HG03280 (cell line): ENCODE measurements around the gene BTBD17.
"Not testable (repeated sequence)": the region's sequence is repeated elsewhere in the genome, so short reads cannot be mapped to it uniquely, and the experiment has no call there.

ENCODE experiments used
- ATAC-seq: cut with Tn5 transposase; IDR thresholded peaks from one replicate; pipeline ENCODE4 v1.9.1; 2021; ENCODE audit warnings: mild to moderate bottlenecking, moderate library complexity; ENCODE audit not compliant: unreplicated experiment

The BTBD17 gene, protein sequence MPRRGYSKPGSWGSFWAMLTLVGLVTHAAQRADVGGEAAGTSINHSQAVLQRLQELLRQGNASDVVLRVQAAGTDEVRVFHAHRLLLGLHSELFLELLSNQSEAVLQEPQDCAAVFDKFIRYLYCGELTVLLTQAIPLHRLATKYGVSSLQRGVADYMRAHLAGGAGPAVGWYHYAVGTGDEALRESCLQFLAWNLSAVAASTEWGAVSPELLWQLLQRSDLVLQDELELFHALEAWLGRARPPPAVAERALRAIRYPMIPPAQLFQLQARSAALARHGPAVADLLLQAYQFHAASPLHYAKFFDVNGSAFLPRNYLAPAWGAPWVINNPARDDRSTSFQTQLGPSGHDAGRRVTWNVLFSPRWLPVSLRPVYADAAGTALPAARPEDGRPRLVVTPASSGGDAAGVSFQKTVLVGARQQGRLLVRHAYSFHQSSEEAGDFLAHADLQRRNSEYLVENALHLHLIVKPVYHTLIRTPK

DNA sequence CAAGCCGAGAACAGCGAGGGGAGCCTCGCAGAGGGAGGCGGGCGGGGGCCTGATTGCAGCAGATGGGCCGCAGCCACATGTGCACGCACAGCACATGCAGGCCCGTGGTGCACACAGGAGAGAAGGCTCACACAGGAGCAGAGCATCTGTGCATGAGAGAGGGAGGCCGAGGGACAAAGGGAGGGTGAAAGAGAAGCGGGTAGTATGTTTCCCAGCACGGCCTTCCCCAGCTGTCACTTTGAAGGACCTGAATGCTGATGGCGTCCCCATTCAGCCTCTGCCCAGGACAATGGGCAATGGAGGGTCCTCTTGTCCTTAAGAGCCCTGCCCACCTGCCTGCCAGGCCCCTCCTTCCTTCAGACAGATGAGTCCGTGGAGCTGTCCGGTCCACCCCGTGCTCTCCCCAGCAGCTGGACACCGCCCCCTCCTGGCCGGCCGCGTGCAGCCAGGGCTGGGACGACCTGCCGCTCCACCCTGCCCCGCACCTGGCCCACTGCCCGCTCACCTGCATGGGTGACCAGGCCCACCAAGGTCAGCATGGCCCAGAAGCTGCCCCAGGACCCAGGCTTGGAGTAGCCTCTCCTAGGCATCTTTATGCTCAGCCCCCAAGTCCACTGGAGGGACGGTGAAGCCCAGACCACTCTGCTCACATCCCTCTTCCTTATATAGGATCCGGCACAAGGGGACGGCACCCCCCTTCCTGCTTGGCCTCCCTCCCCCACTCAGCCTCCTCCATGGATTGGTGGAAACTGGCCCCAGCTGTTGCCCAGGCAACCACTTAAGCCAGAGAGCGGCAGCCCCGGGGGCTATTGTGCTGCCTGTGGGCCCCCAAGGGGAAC, at the start of gene BTBD17:
Gene BTBD17, minus strand, starts transcription at position 639 of the 839 bp plus-strand sequence. Its CDS starts 49 bp downstream, at position 590.
- ATAC-seq = no peak

DNA sequence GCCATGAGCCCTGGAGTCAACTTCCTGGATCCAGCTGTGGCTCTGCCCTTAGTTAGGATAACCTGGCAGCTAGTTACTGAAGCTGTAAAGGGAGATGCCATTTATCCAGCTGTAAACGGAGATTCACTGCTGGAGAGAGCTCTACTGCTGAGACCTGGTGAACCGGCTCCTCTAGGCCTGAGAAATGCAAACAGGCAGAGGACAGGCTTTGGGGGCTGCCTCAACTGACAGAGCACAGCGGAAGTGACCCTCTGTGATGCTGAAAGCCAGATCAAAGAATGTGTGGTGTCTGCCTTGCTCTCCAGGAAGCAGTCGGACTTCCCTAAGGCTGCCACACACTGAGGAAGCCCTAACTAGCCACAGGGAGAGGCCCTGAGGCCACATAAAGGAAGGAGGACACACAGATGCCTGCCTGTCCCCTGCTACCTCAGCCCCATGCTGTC, 48.4 kb upstream of the BTBD17 start:
- ATAC-seq = no peak

DNA sequence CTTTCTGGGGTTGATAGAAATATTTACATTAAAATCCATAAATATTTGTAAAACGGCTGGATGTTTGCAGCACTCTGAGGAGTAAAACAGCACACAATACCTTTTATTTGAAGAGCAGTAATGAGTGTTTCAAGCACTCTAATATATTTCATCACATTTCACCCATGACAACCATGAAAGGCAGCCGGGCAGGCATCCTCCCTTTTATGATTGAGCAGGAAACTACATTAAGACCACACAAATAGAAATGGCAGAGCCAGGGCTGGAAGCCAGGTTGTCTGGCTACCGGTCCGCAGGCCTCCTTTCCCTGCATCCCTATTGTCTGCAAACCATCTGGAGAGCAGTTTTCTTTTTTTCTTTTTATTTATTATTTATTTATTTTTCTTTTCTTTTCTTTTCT, 47.1 kb upstream of the BTBD17 start:
- ATAC-seq = no peak

DNA sequence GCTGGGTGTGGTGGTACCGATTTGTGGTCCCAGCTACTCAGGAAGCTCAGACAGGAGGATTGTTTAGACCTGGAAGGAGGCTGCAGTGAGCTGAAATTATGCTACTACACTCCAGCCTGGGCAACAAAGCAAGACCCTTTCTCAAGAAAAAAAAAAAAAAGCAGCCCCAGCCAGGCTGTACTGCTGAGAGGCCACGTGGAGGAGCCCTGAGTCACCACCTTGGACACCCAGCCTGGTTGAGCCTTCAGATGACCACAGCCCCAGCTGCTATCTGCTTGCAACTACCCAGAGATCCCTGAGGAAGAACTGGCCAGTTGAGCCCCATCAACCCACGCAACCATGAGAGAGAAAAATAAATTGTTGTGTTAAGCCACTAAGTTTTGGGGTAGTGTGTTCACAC, 46.6 kb upstream of the BTBD17 start:
- ATAC-seq = no peak

DNA sequence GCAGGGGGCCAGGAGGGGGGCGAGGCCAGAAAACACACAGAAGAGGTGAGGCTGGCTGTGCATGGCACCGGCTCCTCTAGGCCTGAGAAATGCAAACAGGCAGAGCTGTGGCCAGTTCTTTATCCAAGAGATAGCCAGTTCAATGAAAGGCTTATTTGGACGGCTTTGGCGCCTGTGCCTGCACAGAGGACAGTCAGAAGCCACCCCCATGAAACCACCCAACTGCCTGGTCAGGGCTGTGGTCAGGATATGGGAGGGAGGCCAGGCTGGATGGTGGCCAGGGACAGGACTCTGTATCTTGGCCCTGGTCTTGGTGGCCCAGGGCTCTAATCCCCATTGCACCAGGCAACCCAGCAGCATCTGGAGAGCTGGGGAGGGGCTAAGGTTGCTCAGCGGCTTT, 45.7 kb upstream of the BTBD17 start:
- no peak for ATAC-seq

DNA sequence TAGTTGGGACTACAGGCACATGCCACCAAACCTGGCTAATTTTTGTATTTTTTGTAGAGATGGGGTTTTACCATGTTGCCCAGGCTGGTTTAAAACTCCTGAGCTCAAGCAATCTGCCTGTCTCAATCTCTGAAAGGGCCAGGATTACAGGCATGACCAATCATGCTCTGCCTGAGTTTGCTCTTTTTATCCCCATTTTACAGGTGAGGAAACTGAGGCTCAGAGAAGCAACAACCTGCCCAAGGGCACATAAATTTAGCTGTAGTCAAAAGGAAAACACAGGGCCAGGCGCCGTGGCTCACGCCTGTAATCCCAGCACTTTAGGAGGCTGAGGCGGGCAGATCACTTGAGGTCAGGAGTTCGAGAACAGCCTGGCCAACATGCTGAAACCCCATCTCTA, 43.6 kb upstream of the BTBD17 start:
- not testable (repeated sequence) for ATAC-seq

DNA sequence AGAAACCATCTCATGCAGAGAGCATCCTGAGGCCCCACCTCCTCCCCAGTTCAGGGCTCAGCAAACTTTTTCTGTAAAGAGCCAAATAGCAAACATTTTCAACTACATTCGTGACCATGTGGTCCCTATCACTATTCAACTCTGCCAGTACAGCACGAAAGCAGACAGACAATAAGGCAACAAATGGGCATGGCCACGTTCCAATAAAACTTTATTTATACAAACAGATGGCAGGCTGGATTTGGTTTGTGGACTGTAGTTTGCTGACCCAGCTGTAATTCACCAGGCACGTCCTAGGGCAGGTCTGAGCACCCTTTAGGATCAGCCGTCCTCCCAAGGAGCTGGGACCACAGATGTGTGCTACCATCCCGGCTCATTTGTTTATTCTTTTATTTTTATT, 43.1 kb upstream of the BTBD17 start:
- no peak for ATAC-seq

DNA sequence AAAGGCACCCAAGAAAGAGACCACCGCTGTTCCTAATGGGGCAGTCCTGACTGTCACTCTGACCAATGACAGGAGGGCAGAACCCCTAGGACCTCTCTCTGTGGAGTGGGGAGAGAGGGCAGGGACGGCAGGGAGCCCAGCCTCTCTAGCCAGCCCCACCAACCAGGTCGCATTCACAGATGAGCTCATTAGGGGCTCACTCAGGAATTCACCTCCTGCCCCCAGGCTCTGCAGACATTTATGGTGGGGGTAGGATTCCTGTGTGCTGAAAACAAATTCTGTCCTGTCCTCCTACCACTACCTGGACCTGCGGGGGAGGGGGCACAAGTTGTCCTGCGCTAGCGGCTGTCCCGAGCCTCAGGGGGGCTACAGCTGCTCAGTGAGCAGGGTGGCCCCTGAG, 42.5 kb upstream of the BTBD17 start:
- ATAC-seq = no peak

DNA sequence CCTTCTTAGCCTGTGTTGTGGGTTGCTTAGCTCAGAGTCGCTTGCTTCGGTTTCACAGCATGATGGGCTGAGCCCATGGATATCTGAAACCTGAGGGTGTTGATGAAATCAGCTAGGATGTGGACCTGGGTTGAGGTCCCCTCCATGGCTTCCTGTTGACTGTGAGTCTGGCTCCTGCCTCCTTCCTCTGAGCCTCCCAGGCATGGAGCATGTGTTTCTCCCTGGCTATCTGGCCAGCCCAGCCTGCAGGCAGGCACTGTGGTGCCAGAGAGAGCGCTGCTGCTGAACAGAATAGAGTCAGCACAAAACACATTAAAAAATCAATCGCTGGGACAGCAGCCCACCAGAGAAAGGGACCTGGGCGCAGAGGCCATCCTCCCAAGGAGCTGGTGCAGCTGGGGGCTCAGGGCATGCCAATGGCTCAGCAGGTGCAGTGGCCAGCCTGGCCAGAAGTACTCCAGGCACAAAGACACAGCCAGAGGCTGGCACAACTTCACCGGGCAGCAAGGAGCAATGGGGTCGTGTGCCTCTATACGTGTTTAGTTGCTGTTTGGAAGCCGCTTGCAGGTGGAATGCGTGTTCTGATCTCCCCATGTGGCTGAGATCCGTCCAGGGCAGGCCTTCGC, 42.0 kb upstream of the BTBD17 start:
- no peak for ATAC-seq

DNA sequence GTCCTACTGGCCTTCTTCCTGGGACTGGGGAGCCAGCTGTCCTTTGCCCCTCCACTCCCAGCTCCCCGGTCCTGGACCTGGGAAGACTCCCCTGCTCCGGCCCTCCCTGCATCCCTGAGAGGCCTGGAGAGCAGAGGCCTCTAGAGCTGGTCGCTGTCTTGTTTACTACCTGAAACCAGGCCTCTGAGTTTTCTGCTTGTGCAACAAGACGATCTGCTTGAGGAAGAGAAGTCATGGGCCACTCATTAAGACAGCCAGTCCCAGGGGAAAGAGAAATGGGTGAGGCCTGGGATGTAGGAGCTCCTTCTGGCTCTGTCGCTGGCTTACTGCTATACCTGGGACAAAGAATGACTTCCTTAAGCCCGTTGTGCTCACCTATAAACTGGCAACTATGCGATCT, 40.4 kb upstream of the BTBD17 start:
- no peak for ATAC-seq

DNA sequence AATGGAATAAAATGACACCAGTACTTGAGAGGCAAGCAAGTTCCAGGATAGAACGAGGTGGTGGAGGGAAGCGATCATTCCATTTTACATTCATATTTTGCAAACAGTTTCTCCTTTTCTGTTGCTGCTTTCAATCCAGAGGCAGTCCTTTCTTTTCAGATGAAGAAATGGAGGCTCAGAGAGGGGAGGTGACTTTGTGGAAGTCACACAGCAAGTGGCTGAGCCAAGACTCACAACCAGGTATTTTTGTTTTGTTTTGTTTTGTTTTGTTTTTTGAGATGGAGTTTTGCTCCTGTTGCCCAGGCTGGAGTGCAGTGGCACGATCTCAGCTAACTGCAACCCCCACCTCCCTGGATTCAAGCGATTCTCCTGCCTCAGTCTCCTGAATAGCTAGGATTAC, 34.9 kb upstream of the BTBD17 start:
- no peak for ATAC-seq

DNA sequence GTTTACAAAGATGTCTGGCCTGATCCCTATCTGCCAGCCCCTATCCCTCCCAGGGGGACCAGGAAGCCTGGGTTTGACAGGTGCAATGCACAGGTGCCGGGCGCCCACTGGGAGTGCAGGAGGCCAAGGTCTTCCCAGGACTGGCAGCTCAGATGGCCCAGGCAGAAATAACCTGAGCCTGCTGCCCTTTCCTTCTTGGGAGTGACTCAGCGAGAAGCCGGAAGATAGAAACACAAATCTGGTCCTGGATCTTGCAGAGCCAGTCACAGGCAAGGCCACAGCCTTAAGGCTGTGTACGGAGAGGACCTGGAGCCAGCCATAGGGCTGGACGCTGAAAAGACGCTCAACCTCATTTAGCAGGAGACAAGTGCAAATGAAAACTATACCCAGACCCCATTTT, 33.3 kb upstream of the BTBD17 start:
- no peak for ATAC-seq

DNA sequence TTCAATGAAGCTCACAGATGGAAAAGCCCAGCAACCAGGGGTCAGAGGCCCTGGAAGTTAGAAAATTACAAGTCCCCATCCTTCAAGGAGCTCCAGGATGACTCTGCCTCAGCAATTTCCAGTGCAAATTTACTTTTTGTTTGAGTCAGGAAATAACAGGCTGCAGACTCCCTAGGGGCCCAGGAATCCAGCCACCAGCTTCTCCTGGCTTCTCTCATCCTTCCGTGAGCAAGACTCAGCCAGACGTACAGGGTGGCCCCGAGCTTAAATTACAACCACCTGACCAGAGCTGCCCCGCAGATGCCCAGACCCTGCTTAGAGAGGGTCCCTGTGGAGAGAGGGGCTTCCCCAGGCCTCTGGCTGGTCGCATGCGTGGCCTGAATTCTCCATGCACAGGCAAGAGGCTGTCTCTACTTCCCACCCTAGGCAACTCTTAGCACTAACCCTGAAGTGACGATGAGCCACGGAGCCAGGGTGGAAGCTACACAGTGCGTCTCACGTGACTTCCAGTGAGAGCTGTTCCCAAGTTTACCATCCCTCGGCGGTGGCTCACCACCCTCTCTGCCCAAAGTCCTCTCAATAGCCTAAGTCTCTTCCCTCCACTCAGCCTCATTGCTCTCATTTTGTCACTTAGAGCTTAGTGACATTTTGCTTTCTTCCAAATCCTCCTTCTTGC, 32.7 kb upstream of the BTBD17 start:
- ATAC-seq = no peak

DNA sequence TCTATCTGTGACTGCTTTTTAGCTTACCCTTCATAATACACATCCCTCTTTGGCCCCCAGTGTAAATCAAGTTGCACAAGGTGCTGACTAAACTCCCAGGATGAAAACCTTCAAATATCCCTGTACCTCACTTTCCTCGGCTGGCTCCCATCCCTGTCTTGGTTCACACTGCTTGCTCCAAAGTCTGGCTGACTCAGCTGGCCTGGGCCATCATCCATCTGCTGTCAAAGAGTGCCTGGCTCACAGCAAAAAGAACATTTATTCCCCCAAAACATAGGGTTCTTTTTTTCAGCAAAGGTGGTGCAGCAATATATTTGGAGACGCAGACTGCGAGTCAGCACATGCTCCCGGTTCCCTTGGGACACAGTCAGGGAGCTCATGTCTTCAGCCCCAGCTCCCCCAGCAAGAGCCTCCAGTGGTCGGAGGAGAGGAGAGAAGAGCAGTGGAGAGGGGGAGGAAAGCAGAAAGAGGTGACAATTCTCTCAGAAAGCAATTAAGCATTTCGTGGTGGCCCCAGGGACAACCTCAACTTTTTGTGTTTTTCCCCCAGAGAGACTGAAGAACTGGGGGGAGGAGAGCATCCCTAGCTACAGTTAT, 31.8 kb upstream of the BTBD17 start:
- ATAC-seq = no peak

DNA sequence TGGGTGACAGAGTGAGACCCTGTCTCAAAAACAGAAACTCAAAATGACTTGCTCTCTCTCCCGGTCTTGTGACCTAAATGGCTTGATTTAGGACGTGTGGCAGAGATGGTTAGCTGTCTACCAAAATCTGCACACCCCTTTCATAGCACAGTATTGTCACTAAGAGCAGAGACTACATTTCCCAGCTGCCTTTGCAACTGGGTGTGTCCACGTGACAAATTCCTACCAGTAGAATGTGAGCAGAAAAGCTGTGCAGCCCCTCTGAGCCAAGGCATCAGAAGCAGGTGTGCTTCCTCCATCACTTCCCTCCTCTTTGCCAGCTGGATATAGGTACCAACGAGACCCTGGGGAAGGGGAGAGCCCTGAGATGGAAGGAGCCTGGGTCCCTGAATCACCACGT, 31.2 kb upstream of the BTBD17 start:
- ATAC-seq = no peak

DNA sequence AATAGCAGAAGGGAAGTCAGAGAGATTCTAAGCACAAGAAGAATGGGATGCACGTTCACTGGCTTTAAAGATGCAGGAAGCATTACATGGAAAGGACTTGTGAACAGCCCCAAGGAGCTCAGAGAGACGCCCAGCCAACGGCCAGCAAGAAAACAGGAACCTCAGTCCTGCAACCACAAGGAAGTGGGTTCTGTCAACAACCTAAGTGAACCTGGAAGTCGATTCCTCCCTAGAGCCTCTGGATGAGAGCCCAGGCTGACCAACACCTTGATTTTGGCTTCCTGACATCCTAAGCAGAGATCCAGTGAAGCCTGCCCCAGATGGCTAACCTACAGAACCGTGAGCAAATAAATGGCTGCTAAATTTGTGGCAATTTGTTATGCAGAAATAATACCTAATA, 30.1 kb upstream of the BTBD17 start:
- no peak for ATAC-seq

DNA sequence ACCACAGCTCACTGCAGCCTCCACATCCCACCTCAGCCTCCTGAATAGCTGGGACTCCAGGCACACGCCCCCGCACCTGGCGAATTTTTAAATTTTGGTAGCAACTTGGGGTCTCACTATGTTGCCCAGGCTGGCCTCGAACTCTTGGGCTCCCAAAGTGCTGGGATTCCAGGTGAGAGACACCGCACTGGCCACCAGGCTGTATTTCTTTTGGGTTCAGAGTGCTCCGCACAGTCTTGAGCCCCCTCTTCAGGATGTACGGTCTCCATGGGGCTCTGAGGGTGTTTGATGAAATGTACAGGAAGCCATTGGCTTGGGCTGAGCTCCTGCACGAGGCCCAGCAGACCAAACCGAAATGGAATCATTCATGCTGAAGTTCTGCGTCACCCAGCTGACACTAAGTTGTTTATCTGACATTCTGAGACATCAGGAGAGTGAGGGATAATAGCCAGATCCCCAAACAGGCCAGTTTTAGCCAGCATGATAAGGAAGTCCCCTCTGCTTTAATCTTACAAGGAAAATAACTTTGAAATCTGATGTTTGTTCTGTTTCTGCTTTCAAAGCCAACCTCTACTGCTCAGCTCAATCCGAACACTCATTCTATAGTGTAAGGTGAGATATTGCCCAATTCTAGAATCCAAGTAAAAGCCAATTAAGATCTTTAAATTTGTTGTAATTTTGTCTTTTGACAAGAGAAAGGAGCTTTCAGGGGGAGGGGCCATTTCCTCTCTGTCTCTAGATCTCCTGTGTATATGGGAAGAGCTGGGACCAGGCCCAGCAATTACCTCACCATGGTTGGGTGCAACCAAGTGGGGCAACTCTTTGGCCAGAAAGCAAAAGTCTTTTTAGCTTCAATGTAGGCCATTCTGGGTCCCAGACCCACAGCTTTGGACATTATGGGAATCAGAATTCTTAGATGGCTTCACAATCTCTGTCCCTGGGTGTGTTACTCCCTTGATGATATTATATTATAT, 29.3 kb upstream of the BTBD17 start:
- ATAC-seq = no peak

DNA sequence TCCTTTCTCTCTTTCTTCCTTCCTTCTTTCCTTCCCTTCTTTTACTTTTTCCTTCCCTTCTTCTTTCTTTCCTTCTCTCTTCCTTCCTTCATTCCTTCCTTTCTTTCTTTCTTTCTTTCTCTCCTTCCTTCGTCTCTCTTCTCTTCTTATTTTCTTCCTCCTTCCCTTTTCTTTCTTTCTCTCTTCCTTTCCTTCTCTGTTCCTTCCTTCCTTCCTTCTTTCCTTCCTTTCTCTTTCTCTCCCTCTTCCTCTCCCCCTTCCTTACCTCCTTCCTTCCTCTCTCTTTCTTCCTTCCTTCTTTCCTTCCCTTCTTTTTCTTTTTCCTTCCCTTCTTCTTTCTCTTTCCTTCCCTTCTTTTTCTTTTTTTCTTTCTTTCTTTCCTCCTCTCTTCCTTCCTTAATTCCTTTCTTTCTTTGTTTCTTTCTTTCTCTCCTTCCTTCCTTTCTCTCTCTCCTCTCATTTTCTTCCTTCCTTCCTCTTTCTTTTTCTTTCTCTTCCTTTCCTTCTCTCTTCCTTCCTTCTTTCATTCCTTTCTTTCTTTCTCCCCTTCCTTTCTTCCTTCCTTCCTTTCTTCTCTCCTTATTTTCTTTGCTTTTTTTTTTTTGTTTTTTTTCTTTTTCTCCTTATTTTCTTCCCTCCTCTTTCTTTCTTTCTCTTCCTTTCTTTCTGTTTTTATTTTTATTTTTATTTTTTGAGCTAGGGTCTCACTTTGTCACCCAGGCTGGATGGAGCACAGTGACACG, 28.4 kb upstream of the BTBD17 start:
- ATAC-seq = no peak
